ENCODE results near the gene PI4K2B. TPM values are rescaled to one million over a fixed set of nuclear protein-coding genes. Genes with fewer than 3 reads are reported as not detected.
A peak's percentile ranks its signal among the peaks of the same experiment; 100 is the strongest.

Gene PI4K2B
- total and polyA plus RNA-seq, 7 donors, result 1.5 to 2.9 (median 2.2) TPM

GRCh38 chr4:25310066-25310802 lies 76.4 kb downstream of the PI4K2B start:
- TF ChIP-seq CTCF (IDR thresholded peaks at IDR 0.05), result no peak
- WGBS, 3 donors, result 76 to 86% (median 81%) methylated on average over 4 of the region's 4 CpGs

DNA sequence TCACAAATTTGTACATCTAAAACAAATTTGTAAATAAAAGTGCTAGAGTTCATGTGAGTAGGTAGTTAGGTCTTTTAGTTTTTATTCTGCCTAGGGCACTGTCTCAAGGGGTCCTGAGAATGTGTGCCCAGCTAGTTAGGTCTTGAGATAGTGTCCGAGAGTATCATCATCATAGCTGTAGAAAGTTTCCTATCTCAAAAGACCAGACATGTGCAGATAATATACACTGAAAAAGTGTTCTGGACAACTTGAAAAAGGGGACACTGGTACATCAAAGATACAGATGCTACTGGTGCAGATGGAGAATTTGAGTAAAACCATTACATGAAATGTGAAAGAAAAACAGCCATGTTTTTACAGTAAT lies 77.0 kb downstream of the PI4K2B start:
- Histone ChIP-seq H3K9me3 (no peaks in the 10 kb centered on the region), H3K36me3 (ENCODE audit: insufficient read depth in 1 of 2, low read depth in 1 of 2) (peaks cover 0 to 14% of the 10 kb centered on the region in 2 donors), H3K27me3 (ENCODE audit: insufficient read depth in 3 of 3, low read length in 2 of 3) (no peaks in the 10 kb centered on the region), H3K4me1 (peaks cover 9% of the 10 kb centered on the region), H3K4me3 (no peak overlapping the region), H3K27ac (no peak overlapping the region)
- no peak for TF ChIP-seq CTCF (IDR thresholded peaks at IDR 0.05)
- WGBS, 3 donors, result 85 to 88% (median 85%) methylated on average over 1 of the region's 1 CpG
- DNase-seq, result no peak
- intact Hi-C loops (cut with DNase I), result loop anchor here (5.0 to 10.0 kb wide), 3 partner anchors 67 to 148 kb away; partner anchors contain the start of genes SEPSECS (in 2 of the 2) and ANAPC4 (in 1 of the 2)
- ATAC-seq, result no peak

More at GRCh38 chr4:25310066-25310802, 76.4 kb downstream of the PI4K2B start:
- Histone ChIP-seq H3K4me1 (peaks cover 9% of the 10 kb centered on the region), H3K36me3 (ENCODE audit: insufficient read depth in 1 of 2, low read depth in 1 of 2) (peaks cover 0 to 8% of the 10 kb centered on the region in 2 donors), H3K27me3 (ENCODE audit: insufficient read depth in 3 of 3, low read length in 2 of 3) (no peaks in the 10 kb centered on the region), H3K27ac (no peak overlapping the region), H3K9me3 (no peaks in the 10 kb centered on the region), H3K4me3 (no peak overlapping the region)
- ATAC-seq (no peak), DNase-seq (no peak)
- intact Hi-C loops (cut with DNase I), result loop anchor here (5.0 to 10.0 kb wide), 3 partner anchors 67 to 148 kb away; partner anchors contain the start of genes SEPSECS (in 2 of the 2) and ANAPC4 (in 1 of the 2)

- peak; percentile 97 for TF ChIP-seq CTCF (IDR thresholded peaks at IDR 0.05)
- peak within 1 kb of the TSS; percentile 70 for H3K27ac ChIP-seq
- H3K36me3 ChIP-seq (ENCODE audit: insufficient read depth in 1 of 2, low read depth in 1 of 2), result peaks cover 0 to 26% of the 10 kb centered on the region in 2 donors
- no peaks in the 10 kb centered on the region for H3K27me3 ChIP-seq (ENCODE audit: insufficient read depth in 3 of 3, low read length in 2 of 3)
- peaks cover 9% of the 10 kb centered on the region for H3K4me1 ChIP-seq
- intact Hi-C loops (cut with DNase I), result loop anchor here (5.0 to 10.0 kb wide), 3 partner anchors 65 to 150 kb away; partner anchors contain the start of genes SEPSECS (in 2 of the 2) and ANAPC4 (in 1 of the 2)
- peak within 1 kb of the TSS; percentile 90 for H3K4me3 ChIP-seq
- ATAC-seq (peak; percentile 100), DNase-seq (peak; percentile 86 to 92)
- H3K9me3 ChIP-seq, result no peaks in the 10 kb centered on the region
- WGBS, 3 donors, result 0 to 1% (median 0%) methylated on average over 38 to 40 of the region's 40 CpGs
These were observed 78.8 kb downstream of the PI4K2B start, which contains the start of gene ZCCHC4 for GRCh38 chr4:25312496-25313200. Gene ZCCHC4 (plus strand): TSS chr4:25312774. CDS start chr4:25312810, 36 bp downstream.

- DNase-seq (no peak), ATAC-seq (no peak)
- intact Hi-C loops (cut with DNase I), result loop anchor here (5.0 to 10.0 kb wide), 3 partner anchors 64 to 151 kb away; partner anchors contain the start of genes SEPSECS (in 2 of the 2) and ANAPC4 (in 1 of the 2)
- Histone ChIP-seq H3K9me3 (no peaks in the 10 kb centered on the region), H3K4me1 (peaks cover 9% of the 10 kb centered on the region), H3K36me3 (ENCODE audit: insufficient read depth in 1 of 2, low read depth in 1 of 2) (peaks cover 0 to 30% of the 10 kb centered on the region in 2 donors), H3K4me3 (peak overlapping the region; percentile 90), H3K27ac (peak overlapping the region; percentile 70), H3K27me3 (ENCODE audit: insufficient read depth in 3 of 3, low read length in 2 of 3) (no peaks in the 10 kb centered on the region)
- TF ChIP-seq CTCF (IDR thresholded peaks at IDR 0.05), result no peak
- WGBS, 3 donors, result 14 to 23% (median 14%) methylated on average over 23 of the region's 23 CpGs
These were observed 79.5 kb downstream of the PI4K2B start for GRCh38 chr4:25313201-25313895.

Data from psoas muscle (tissue), 8 donors.